ENCODE measurements around the gene MYL7. TPM values are rescaled to one million over a fixed set of nuclear protein-coding genes. Genes with fewer than 3 reads are reported as not detected.

MYL7 gene
- total RNA-seq, 1 experiment from 2014 or later = not detected

DNA sequence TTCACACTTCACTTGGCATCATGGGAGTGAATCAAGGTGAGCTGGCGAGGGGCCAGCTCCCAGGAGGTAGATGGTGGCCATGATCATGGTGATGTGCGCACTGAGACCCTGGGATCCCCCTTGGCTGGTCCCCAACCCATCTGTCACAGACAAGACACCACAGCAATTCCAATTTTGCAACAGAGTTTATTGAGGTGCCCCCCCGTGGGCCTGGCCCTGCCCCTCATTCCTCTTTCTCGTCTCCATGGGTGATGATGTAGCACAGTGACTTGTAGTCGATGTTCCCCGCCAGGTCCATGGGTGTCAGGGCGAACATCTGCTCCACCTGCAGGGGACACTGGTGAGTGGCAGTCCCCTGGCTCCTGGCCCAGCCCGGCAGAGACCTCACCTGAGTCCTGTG, 2.4 kb downstream of the MYL7 start:
- POLR2A ChIA-PET = no interaction called here
- no peaks in the 10 kb centered on the region for H3K36me3 Mint-ChIP-seq (ENCODE audit: insufficient read depth, unreplicated experiment)
- no peaks in the 10 kb centered on the region for H3K9me3 Mint-ChIP-seq (ENCODE audit: unreplicated experiment)
- H3K4me3 Mint-ChIP-seq (ENCODE audit: unreplicated experiment) = no peak overlapping the region
- CTCF ChIA-PET = no interaction called here
- H3K27me3 Mint-ChIP-seq (ENCODE audit: insufficient read depth, unreplicated experiment) = no peaks in the 10 kb centered on the region
- H3K4me1 Mint-ChIP-seq (ENCODE audit: insufficient read depth, unreplicated experiment) = peaks cover 10% of the 10 kb centered on the region
- no peak for TF ChIP-seq CTCF (IDR thresholded peaks at IDR 0.05; ENCODE audit: unreplicated experiment)
- BruUV-seq (replicated peaks) = no TSS peak
- DNase-seq (ENCODE audit: unreplicated experiment) = no peak
- intact Hi-C loops (cut with micrococcal nuclease) = no loop called here
- H3K27ac Mint-ChIP-seq (ENCODE audit: low read depth, unreplicated experiment) = no peak overlapping the region

GRCh38 chr7:44136731-44137130, 4.4 kb downstream of the MYL7 start:
- no peaks in the 10 kb centered on the region for H3K9me3 Mint-ChIP-seq (ENCODE audit: unreplicated experiment)

GRCh38 chr7:44134943-44135628, 6.0 kb downstream of the MYL7 start:
- Mint-ChIP-seq H3K27ac (ENCODE audit: low read depth, unreplicated experiment) (no peak overlapping the region), H3K36me3 (ENCODE audit: insufficient read depth, unreplicated experiment) (no peaks in the 10 kb centered on the region), H3K4me3 (ENCODE audit: unreplicated experiment) (no peak overlapping the region), H3K27me3 (ENCODE audit: insufficient read depth, unreplicated experiment) (no peaks in the 10 kb centered on the region), H3K4me1 (ENCODE audit: insufficient read depth, unreplicated experiment) (peaks cover 10% of the 10 kb centered on the region), H3K9me3 (ENCODE audit: unreplicated experiment) (no peaks in the 10 kb centered on the region)
- ChIA-PET POLR2A (interaction anchor here (0.7 to 1.1 kb wide), 3 partner anchors 10 to 1157 kb away, joined by 3 to 4 read pairs (median 3); no protein-coding TSS in a partner anchor), CTCF (interaction anchor here (0.6 kb wide), 2 partner anchors 11 to 250 kb away, joined by 3 read pairs; no protein-coding TSS in a partner anchor)
- no peak for TF ChIP-seq CTCF (IDR thresholded peaks at IDR 0.05; ENCODE audit: unreplicated experiment)
- peak; percentile 79 for DNase-seq (ENCODE audit: unreplicated experiment)
- BruUV-seq (replicated peaks) = no TSS peak
- intact Hi-C loops (cut with micrococcal nuclease) = no loop called here

More at GRCh38 chr7:44136731-44137130, 4.4 kb downstream of the MYL7 start:
- no peak for DNase-seq (ENCODE audit: unreplicated experiment)
- Mint-ChIP-seq H3K4me1 (ENCODE audit: insufficient read depth, unreplicated experiment) (peaks cover 10% of the 10 kb centered on the region), H3K36me3 (ENCODE audit: insufficient read depth, unreplicated experiment) (no peaks in the 10 kb centered on the region), H3K27ac (ENCODE audit: low read depth, unreplicated experiment) (no peak overlapping the region), H3K4me3 (ENCODE audit: unreplicated experiment) (no peak overlapping the region), H3K27me3 (ENCODE audit: insufficient read depth, unreplicated experiment) (no peaks in the 10 kb centered on the region)
- no TSS peak for BruUV-seq (replicated peaks)
- ChIA-PET CTCF (no interaction called here), POLR2A (interaction anchor here (0.8 kb wide), 1 partner anchor 13 kb away, joined by 3 read pairs; the partner anchor contains the start of gene POLD2)
- intact Hi-C loops (cut with micrococcal nuclease) = no loop called here
- no peak for TF ChIP-seq CTCF (IDR thresholded peaks at IDR 0.05; ENCODE audit: unreplicated experiment)

- no peak for DNase-seq (ENCODE audit: unreplicated experiment)
- no TSS peak for BruUV-seq (replicated peaks)
- Mint-ChIP-seq H3K4me3 (ENCODE audit: unreplicated experiment) (no peak overlapping the region), H3K9me3 (ENCODE audit: unreplicated experiment) (no peaks in the 10 kb centered on the region), H3K27ac (ENCODE audit: low read depth, unreplicated experiment) (no peak overlapping the region), H3K4me1 (ENCODE audit: insufficient read depth, unreplicated experiment) (peaks cover 10% of the 10 kb centered on the region), H3K36me3 (ENCODE audit: insufficient read depth, unreplicated experiment) (no peaks in the 10 kb centered on the region), H3K27me3 (ENCODE audit: insufficient read depth, unreplicated experiment) (no peaks in the 10 kb centered on the region)
- TF ChIP-seq CTCF (IDR thresholded peaks at IDR 0.05; ENCODE audit: unreplicated experiment) = no peak
- intact Hi-C loops (cut with micrococcal nuclease) = no loop called here
- ChIA-PET POLR2A (interaction anchor here (0.6 kb wide), 1 partner anchor 10 kb away, joined by 3 read pairs; the partner anchor contains the start of gene POLD2), CTCF (no interaction called here)
These were observed 7.8 kb downstream of the MYL7 start for GRCh38 chr7:44133295-44133694.
